ENCODE measurements around the gene MZF1. TPM values are rescaled to one million over a fixed set of nuclear protein-coding genes. Genes with fewer than 3 reads are reported as not detected.
A peak's percentile ranks its signal among the peaks of the same experiment; 100 is the strongest.
"Not testable (repeated sequence)": the region's sequence is repeated elsewhere in the genome, so short reads cannot be mapped to it uniquely, and the experiment has no call there.

The MZF1 gene
- total RNA-seq, 1 donor from 2014 or later, result 50.7 TPM

DNA sequence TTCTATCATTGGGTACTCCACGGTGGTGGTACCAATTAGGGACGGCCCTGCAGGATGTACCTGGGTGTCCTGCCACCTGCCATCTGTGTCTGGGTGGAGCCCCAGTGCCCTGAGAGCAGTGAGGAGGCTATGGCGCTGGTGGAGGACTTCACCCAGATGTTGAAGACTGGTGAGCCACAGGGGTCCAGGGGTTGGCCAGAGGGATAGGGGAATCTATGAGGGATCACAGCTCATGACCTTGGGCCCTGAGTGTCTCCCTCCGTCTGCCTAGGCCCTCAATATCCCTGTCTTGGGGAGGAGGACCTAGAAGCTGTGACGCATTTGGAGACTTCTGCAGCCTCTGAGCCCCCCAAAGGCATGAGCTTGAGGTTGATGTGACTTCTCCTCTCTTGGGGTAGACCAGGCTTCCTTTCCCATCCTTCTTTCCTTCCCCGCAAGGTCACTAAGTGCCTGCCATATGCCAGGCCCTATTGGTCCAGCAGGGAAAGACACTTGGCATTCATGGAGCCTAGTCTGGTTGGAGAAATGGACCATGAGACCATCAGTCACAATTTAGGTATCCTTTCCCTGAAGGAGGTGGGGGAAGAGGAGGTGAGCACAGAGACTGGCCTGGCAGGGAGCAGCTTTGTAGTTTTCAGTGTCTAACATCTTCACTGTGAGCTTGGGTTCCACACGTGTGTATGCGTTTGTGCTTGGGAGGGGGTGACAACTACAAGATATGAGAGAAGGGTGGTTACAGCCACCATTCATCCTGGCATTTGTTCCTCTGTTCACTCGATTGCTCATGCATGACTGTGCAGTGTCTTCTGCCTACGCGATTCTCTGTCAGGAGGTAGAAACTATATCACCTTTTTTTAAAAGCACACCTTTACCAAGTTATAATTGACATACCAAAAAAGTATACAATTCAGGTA lies 5.1 kb upstream of the MZF1 start:
- ATAC-seq (no peak), DNase-seq (no peak)
- peaks cover 25% of the 10 kb centered on the region for H3K4me1 ChIP-seq
- no peaks in the 10 kb centered on the region for H3K27me3 ChIP-seq (ENCODE audit: low read depth)
- no peak overlapping the region for H3K4me3 ChIP-seq
- no peaks in the 10 kb centered on the region for H3K9me3 ChIP-seq
- no peak overlapping the region for H3K27ac ChIP-seq
- intact Hi-C loops (cut with DNase I), result no loop called here
- TF ChIP-seq, protein P1, sequence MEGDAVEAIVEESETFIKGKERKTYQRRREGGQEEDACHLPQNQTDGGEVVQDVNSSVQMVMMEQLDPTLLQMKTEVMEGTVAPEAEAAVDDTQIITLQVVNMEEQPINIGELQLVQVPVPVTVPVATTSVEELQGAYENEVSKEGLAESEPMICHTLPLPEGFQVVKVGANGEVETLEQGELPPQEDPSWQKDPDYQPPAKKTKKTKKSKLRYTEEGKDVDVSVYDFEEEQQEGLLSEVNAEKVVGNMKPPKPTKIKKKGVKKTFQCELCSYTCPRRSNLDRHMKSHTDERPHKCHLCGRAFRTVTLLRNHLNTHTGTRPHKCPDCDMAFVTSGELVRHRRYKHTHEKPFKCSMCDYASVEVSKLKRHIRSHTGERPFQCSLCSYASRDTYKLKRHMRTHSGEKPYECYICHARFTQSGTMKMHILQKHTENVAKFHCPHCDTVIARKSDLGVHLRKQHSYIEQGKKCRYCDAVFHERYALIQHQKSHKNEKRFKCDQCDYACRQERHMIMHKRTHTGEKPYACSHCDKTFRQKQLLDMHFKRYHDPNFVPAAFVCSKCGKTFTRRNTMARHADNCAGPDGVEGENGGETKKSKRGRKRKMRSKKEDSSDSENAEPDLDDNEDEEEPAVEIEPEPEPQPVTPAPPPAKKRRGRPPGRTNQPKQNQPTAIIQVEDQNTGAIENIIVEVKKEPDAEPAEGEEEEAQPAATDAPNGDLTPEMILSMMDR (IDR thresholded peaks at IDR 0.05), result no peak
- peaks cover 21% of the 10 kb centered on the region for H3K36me3 ChIP-seq

DNA sequence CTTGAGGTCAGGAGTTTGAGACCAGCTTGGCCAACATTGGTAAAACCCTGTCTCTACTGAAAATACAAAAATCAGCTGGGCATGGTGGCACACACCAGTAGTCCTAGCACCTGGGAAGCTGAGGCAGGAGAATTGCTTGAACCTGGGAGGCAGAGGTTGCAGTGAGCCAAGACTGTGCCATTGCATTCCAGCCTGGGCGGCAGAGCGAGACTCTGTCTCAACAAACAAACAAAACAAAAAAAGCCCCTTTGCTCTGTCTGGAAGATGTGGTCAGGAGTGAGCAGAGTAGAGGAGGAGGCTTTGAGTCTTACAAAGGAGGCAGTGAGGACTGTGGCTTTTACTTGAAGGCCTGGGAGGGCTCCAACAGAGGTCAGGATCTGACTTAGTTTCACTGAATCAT lies 4.4 kb upstream of the MZF1 start:
- H3K27me3 ChIP-seq (ENCODE audit: low read depth); DNase-seq; H3K9me3 ChIP-seq; H3K4me3 ChIP-seq; ATAC-seq; intact Hi-C loops (cut with DNase I); H3K27ac ChIP-seq: not testable (repeated sequence)
- Histone ChIP-seq H3K4me1 (peaks cover 25% of the 10 kb centered on the region), H3K36me3 (peaks cover 14% of the 10 kb centered on the region)

DNA sequence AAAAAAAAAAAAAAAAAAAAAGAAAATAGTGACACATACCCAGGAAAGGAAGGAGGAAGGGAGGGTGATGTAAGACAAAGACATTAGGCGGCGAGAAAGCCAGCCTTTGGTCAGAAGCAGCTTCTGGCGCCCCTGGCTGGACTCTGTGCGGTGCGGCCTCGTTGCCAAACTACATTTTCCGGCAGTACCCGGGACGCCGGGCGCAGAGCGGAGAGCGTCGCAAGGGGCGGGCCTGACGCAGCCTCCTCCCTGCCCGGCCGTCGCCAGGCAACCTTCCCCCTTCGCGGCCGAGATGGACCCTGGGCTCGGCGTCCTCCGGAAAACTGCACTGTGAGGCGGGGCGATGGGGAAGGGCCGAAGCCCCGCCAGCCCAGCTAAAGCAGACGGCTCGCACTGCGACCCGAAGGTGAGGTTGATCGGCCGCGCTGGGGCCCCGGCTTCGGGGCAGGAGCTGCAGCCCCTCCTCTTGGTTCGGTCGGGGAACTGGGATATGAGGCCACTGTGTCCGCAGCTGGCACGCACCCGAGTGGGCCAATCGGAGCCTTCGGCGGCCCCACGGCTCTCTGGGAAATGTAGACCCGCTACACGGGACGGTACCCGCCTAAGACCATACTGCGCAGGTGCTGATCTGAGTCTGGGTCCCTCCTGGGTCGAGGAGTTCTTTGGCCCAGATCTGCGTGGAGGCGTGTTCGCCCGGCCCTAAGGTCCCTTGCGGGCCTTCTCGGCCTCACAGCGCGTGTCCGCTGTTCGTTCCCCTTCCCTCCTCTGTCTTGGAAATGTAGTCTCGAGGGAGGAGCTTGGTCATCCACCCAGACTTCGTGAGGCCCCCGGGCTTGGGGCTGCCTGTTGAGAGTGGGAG lies 2.3 kb upstream of the MZF1 start:
- Histone ChIP-seq H3K36me3 (peaks cover 7% of the 10 kb centered on the region), H3K4me1 (peaks cover 26% of the 10 kb centered on the region), H3K9me3 (no peaks in the 10 kb centered on the region), H3K27ac (peak overlapping the region; percentile 97), H3K4me3 (peak overlapping the region; percentile 98), H3K27me3 (ENCODE audit: low read depth) (no peaks in the 10 kb centered on the region)
- TF ChIP-seq, protein P1 (IDR thresholded peaks at IDR 0.05), result no peak
- intact Hi-C loops (cut with DNase I), result no loop called here
- DNase-seq (peak; percentile 93), ATAC-seq (peak; percentile 80 to 81)

DNA sequence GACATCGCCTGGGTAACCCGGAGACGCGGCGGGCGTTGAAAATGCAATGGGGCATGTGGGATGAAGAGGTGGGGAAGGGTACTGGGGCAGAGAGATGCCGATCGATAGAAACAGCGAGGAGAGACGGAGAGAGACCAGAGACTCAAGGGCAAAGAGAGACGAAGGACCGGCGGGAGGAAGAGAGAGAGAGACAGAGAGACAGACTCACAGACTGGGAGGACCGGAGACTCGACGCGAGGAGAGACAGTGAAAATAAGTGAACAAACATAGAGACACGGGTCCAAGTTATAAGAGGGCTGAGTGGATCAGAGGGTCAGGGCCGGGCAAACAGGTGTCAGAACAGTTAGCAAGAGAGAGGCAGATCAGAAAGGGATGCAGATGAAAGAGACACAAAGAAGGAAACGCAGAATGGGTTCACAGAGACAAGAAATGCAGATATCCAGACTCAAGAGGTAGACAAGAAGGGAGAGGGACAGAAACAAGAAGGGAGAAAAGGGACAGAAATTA lies 576 bp upstream of the MZF1 start:
- intact Hi-C loops (cut with DNase I), result no loop called here
- TF ChIP-seq, protein P1 (IDR thresholded peaks at IDR 0.05), result no peak
- H3K27ac ChIP-seq, result peak overlapping the region; percentile 97
- peak overlapping the region; percentile 72 for H3K4me3 ChIP-seq
- DNase-seq, result no peak
- peaks cover 24% of the 10 kb centered on the region for H3K36me3 ChIP-seq
- H3K4me1 ChIP-seq, result peaks cover 26% of the 10 kb centered on the region
- H3K27me3 ChIP-seq (ENCODE audit: low read depth), result no peaks in the 10 kb centered on the region
- no peaks in the 10 kb centered on the region for H3K9me3 ChIP-seq
- ATAC-seq, result no peak

DNA sequence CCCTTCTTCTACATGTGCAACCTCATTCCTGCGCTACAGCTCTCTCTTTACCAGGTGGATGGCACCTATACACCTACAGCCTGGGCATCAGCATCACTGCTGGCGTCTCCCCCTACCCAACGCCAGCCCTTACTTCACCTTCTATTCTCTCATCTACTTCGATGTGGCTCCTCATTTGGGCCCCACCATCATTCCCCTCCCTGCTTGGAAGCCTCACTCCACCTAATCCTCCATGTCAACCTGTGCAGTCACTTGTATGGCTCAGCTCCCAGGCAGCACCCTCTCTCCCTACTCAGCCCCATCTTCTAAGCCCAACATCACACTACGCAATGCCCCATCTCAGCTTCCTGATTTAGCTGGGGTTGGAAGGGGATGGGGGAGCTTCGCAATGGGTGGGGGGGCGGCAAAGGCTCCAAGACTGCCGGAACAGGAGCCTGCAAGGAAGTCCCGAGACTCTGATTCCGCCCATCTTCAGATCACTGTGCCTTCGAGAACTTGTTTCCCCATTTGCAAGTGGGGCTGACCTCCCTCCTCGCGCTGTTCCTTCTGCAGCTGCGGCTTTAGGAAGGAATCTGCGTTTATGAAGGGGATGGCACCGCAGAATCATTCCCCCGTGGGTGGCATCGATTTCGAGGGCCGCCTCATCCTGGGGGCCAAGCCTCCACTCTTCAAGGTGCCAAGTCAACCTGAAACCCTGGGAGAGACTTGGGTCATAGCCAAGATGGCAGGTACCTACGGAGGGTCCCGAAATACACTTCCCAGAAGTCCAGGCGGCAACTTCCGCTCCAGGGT lies 913 bp downstream of the MZF1 start:
- TF ChIP-seq, protein P1 (IDR thresholded peaks at IDR 0.05), result no peak
- intact Hi-C loops (cut with DNase I), result no loop called here
- Histone ChIP-seq H3K27ac (peak overlapping the region; percentile 97), H3K36me3 (peaks cover 30% of the 10 kb centered on the region), H3K4me3 (peak overlapping the region; percentile 72), H3K9me3 (no peaks in the 10 kb centered on the region), H3K27me3 (ENCODE audit: low read depth) (no peaks in the 10 kb centered on the region), H3K4me1 (peaks cover 26% of the 10 kb centered on the region)
- DNase-seq (no peak), ATAC-seq (no peak)

Data from lower lobe of right lung (tissue), 2 donors.